Keratinocyte (primary cell): ENCODE data around the gene NOTCH1. TPM values are rescaled to one million over a fixed set of nuclear protein-coding genes. Genes with fewer than 3 reads are reported as not detected.

Source experiments
- DNase-seq: peaks from one replicate; pipeline ENCODE4 v3.0.0-alpha.2; 2011; ENCODE audit warnings: low read depth, missing footprints, low spot score
- FAIRE-seq: peaks from 2 replicates; lab custom pipeline; 2011; peaks lifted over from hg19 to GRCh38; lab: Jason Lieb, UNC
- H2AFZ ChIP-seq: 2 replicates; pipeline ENCODE4 v1.6.0; 2012; ENCODE audit warnings: low read length, control low read depth, inconsistent platforms; ENCODE audit not compliant: control insufficient read depth
- H3K27ac ChIP-seq: 2 replicates; pipeline ENCODE4 v1.5.1; 2011; ENCODE audit warnings: low read length; ENCODE audit not compliant: control insufficient read depth, insufficient read depth
- H3K27me3 ChIP-seq: 3 replicates; pipeline ENCODE4 v1.6.0; 2011; ENCODE audit warnings: low read length; ENCODE audit not compliant: control insufficient read depth, insufficient read depth; ENCODE audit errors: extremely low read depth
- H3K36me3 ChIP-seq, 2 experiments: 2 replicates in 1 of 2; 3 replicates in 1 of 2; pipeline ENCODE4 v1.5.1; 2011; ENCODE audit warnings: low read length in 2 of 2, mild to moderate bottlenecking in 1 of 2; ENCODE audit not compliant: control insufficient read depth in 2 of 2, insufficient read depth in 2 of 2; ENCODE audit errors: extremely low read depth in 1 of 2
- H3K4me1 ChIP-seq: 3 replicates; pipeline ENCODE4 v1.5.1; 2011; ENCODE audit warnings: low read length; ENCODE audit not compliant: control insufficient read depth, insufficient read depth; ENCODE audit errors: extremely low read depth
- H3K4me2 ChIP-seq: 3 replicates; pipeline ENCODE4 v1.6.0; 2011; ENCODE audit warnings: low read depth, low read length; ENCODE audit not compliant: control insufficient read depth, insufficient read depth; ENCODE audit errors: extremely low read depth
- H3K4me3 ChIP-seq, 3 experiments: fragments of 200-600 bp in 1 of 3; sonication (generic) in 1 of 3; 2 replicates in 2 of 3; 3 replicates in 1 of 3; pipeline ENCODE4 v1.5.1; 2011 to 2016; ENCODE audit warnings: low read length in 3 of 3, mild to moderate bottlenecking in 3 of 3, control low read depth in 2 of 3, inconsistent platforms in 1 of 3, low read depth in 1 of 3, mixed read lengths in 1 of 3, mixed run types in 1 of 3, moderate library complexity in 1 of 3; ENCODE audit not compliant: control insufficient read depth in 2 of 3, insufficient read depth in 2 of 3; ENCODE audit errors: extremely low read depth in 1 of 3
- H3K79me2 ChIP-seq: 2 replicates; pipeline ENCODE4 v1.6.0; 2012; ENCODE audit warnings: low read length; ENCODE audit not compliant: control insufficient read depth, insufficient read depth
- H3K9ac ChIP-seq: 3 replicates; pipeline ENCODE4 v1.6.0; 2011; ENCODE audit warnings: low read length; ENCODE audit not compliant: control insufficient read depth, insufficient read depth; ENCODE audit errors: extremely low read depth
- H3K9me1 ChIP-seq: 3 replicates; pipeline ENCODE4 v1.6.0; 2011; ENCODE audit warnings: low read length; ENCODE audit not compliant: control insufficient read depth, insufficient read depth; ENCODE audit errors: extremely low read depth
- H3K9me3 ChIP-seq: 2 replicates; pipeline ENCODE4 v1.5.1; 2012; ENCODE audit warnings: low read depth, low read length; ENCODE audit not compliant: control insufficient read depth
- H4K20me1 ChIP-seq: 3 replicates; pipeline ENCODE4 v1.6.0; 2011; ENCODE audit warnings: low read length; ENCODE audit not compliant: control insufficient read depth, insufficient read depth; ENCODE audit errors: extremely low read depth
- CTCF ChIP-seq, 3 experiments: IDR thresholded peaks in 1 of 3; conservative IDR thresholded peaks in 1 of 3; optimal IDR thresholded peaks in 1 of 3; 2 replicates in 2 of 3; 3 replicates in 1 of 3; pipeline versions ENCODE3 to v1.5.1; 2011; ENCODE audit warnings: low read length in 3 of 3, mild to moderate bottlenecking in 3 of 3, moderate library complexity in 2 of 3, control low read depth in 1 of 3, inconsistent platforms in 1 of 3; ENCODE audit not compliant: insufficient read depth in 2 of 3; ENCODE audit errors: extremely low read depth in 1 of 3
- EZH2 ChIP-seq: IDR thresholded peaks from one replicate; pipeline ENCODE4 v1.6.1; 2012; ENCODE audit warnings: inconsistent platforms, mild to moderate bottlenecking, low read length, moderate library complexity
- dilution Hi-C: fragments of 300-500 bp; cut with MboI; formaldehyde crosslinking; loops from one replicate; pipeline ENCODE4 v1.7.0; 2020; ENCODE audit warnings: low sequenced_read_pairs; ENCODE audit not compliant: extremely low pct_ligation_motif_present
- polyA plus RNA-seq, 5 experiments: library from polyadenylated mRNA; depleted of rRNA in 3 of 5; stranded (reverse) in 3 of 5; stranded (forward) in 1 of 5; unstranded in 1 of 5; fragments of >200 nt; gene quantifications; 1 replicate in 1 of 5; 2 replicates in 3 of 5; 3 replicates in 1 of 5; pipeline versions ENCODE4 v1.2.1 to v1.2.3, GENCODE V29; 2011 to 2012; ENCODE audit warnings: missing spikeins in 2 of 5, low read depth in 1 of 5, low replicate concordance in 1 of 5

NOTCH1 gene
- polyA plus RNA-seq, 1 donor (not counting 4 experiments of a cell fraction or from before 2014, with no cell fraction given): 6.1 TPM

GRCh38 chr9:136566901-136567300, 21.1 kb upstream of the NOTCH1 start:
- H3K4me1 ChIP-seq: peaks cover 19% of the 10 kb centered on the region

GRCh38 chr9:136566553-136566895, 20.7 kb upstream of the NOTCH1 start:
- TF ChIP-seq EZH2: no peak
- no peak for TF ChIP-seq CTCF (optimal IDR thresholded peaks at IDR 0.05 in 1 of 3, IDR thresholded peaks at IDR 0.05 in 1 of 3, conservative IDR thresholded peaks at IDR 0.05 in 1 of 3; ENCODE audit: extremely low read depth in 1 of 3, insufficient read depth in 2 of 3, low read length in 3 of 3)
- H3K27ac ChIP-seq: no peak overlapping the region
- dilution Hi-C loops: no loop called here
- H4K20me1 ChIP-seq: no peaks in the 10 kb centered on the region
- no peak overlapping the region for H2AFZ ChIP-seq
- no peaks in the 10 kb centered on the region for H3K9me1 ChIP-seq
- H3K9ac ChIP-seq: no peak overlapping the region
- H3K4me2 ChIP-seq: no peak overlapping the region
- FAIRE-seq (no peak), DNase-seq (no peak)
- H3K79me2 ChIP-seq: no peaks in the 10 kb centered on the region
- H3K4me3 ChIP-seq: no peak overlapping the region
- H3K4me1 ChIP-seq: peaks cover 19% of the 10 kb centered on the region
- H3K27me3 ChIP-seq: no peaks in the 10 kb centered on the region
- H3K36me3 ChIP-seq: no peaks in the 10 kb centered on the region
- H3K9me3 ChIP-seq: no peaks in the 10 kb centered on the region

More at GRCh38 chr9:136566901-136567300, 21.1 kb upstream of the NOTCH1 start:
- no peak overlapping the region for H2AFZ ChIP-seq
- H4K20me1 ChIP-seq: no peaks in the 10 kb centered on the region
- H3K79me2 ChIP-seq: no peaks in the 10 kb centered on the region
- H3K9me3 ChIP-seq: no peaks in the 10 kb centered on the region
- DNase-seq (no peak), FAIRE-seq (no peak)
- TF ChIP-seq CTCF (optimal IDR thresholded peaks at IDR 0.05 in 1 of 3, IDR thresholded peaks at IDR 0.05 in 1 of 3, conservative IDR thresholded peaks at IDR 0.05 in 1 of 3; ENCODE audit: extremely low read depth in 1 of 3, insufficient read depth in 2 of 3, low read length in 3 of 3) (no peak), EZH2 (no peak)
- no peaks in the 10 kb centered on the region for H3K27me3 ChIP-seq
- H3K9ac ChIP-seq: no peak overlapping the region
- no peak overlapping the region for H3K4me2 ChIP-seq
- H3K27ac ChIP-seq: no peak overlapping the region
- no peak overlapping the region for H3K4me3 ChIP-seq
- dilution Hi-C loops: no loop called here
- H3K36me3 ChIP-seq: no peaks in the 10 kb centered on the region
- H3K9me1 ChIP-seq: no peaks in the 10 kb centered on the region
